Measurements from ENCODE around the gene HIP1R. TPM values are rescaled to one million over a fixed set of nuclear protein-coding genes. Genes with fewer than 3 reads are reported as not detected.

HIP1R gene
- total and polyA plus RNA-seq, 2 of the 13 experiments (the other 11 are each of a cell fraction or from before 2014, with no cell fraction given) = 18.4 to 25.5 TPM

GRCh38 chr12:122852336-122853275 lies 17.3 kb downstream of the HIP1R start (continued):
- TF ChIP-seq, protein P1, sequence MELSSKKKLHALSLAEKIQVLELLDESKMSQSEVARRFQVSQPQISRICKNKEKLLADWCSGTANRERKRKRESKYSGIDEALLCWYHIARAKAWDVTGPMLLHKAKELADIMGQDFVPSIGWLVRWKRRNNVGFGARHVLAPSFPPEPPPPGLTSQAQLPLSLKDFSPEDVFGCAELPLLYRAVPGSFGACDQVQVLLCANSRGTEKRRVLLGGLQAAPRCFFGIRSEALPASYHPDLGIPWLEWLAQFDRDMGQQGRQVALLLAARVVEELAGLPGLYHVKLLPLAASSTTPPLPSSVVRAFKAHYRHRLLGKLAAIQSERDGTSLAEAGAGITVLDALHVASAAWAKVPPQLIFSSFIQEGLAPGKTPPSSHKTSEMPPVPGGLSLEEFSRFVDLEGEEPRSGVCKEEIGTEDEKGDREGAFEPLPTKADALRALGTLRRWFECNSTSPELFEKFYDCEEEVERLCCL (CRISPR knock-in tag; IDR thresholded peaks at IDR 0.05; ENCODE audit: borderline replicate concordance) = no peak
- TF ChIP-seq CHD4 (IDR thresholded peaks at IDR 0.05; ENCODE audit: borderline replicate concordance, low read length) = no peak
- TF ChIP-seq, protein P2, sequence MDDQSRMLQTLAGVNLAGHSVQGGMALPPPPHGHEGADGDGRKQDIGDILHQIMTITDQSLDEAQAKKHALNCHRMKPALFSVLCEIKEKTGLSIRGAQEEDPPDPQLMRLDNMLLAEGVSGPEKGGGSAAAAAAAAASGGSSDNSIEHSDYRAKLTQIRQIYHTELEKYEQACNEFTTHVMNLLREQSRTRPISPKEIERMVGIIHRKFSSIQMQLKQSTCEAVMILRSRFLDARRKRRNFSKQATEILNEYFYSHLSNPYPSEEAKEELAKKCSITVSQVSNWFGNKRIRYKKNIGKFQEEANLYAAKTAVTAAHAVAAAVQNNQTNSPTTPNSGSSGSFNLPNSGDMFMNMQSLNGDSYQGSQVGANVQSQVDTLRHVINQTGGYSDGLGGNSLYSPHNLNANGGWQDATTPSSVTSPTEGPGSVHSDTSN (CRISPR knock-in tag; IDR thresholded peaks at IDR 0.05; ENCODE audit: borderline replicate concordance) = no peak
- no peak for TF ChIP-seq SUZ12 (IDR thresholded peaks at IDR 0.05; ENCODE audit: low read depth, low read length)

DNA sequence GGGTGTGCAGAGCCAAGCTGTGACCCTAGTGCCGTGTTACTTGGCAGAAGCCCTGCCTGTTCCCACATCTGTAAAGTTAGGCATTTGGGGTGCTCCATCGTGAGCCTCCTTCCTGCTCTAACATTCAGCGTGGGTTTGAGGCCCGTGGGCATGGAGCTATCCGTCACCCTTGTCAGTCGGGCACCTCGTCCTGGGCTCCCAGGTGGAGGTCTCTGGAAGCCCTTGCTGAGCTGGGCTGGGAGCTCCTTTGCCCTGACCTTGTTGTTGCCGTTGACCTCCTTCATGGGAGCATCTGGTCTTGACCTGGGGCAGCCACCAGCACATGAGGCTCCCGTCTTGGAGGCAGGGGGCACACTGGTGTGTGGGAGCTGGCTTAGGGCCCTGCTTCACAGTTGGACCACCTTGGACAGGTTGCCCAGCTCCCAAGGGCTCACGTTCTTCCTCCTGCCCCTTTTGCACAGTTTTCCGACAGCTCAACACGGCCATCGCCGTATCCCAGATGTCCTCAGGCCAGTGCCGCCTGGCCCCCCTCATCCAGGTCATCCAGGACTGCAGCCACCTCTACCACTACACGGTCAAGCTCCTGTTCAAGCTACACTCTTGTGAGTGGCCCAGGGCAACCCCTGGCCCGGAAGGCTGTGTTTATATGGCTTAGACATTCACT lies 18.5 kb downstream of the HIP1R start:
- in situ Hi-C loops (cut with HindIII; ENCODE audit: extremely low pct_ligation_motif_present, low pct_unique_long_range_greater_than_20kb) (loop anchor here (25.0 kb wide), 1 partner anchor 384 kb away; the partner anchor contains the start of genes MPHOSPH9 and MTRFR), intact Hi-C loops (cut with micrococcal nuclease; ENCODE audit: unreplicated experiment) (no loop called here)
- ChIA-PET POLR2A (no interaction called here), CTCF (ENCODE audit: low intra/inter-chr PET ratio, low total read pairs) (no interaction called here)
- peaks cover 0 to 7% of the 10 kb centered on the region in 2 experiments; a peak in 1 of 5 replicates for H3K36me3 ChIP-seq (replicated peaks in 1 of 2; ENCODE audit: control insufficient read depth in 1 of 2, insufficient read depth in 2 of 2, low read length in 2 of 2)
- no peaks in the 10 kb centered on the region for H3K79me2 ChIP-seq (ENCODE audit: insufficient read depth, low read length)
- FAIRE-seq (no peak), ATAC-seq (no peak), DNase-seq (ENCODE audit: low spot score) (no peak)
- no peak overlapping the region for H3K4me2 ChIP-seq (ENCODE audit: low read depth, low read length)
- no peak overlapping the region for H3K27ac ChIP-seq (ENCODE audit: extremely low read length, insufficient read depth, low read length)
- no peaks in the 10 kb centered on the region for H4K20me1 ChIP-seq (ENCODE audit: insufficient read depth, low read length)
- H3K9ac ChIP-seq (ENCODE audit: insufficient read depth, low read depth, low read length) = no peak overlapping the region
- no TSS peak for BruUV-seq (replicated peaks)
- no peak overlapping the region for H2AFZ ChIP-seq (ENCODE audit: low read length)
- WGBS (ENCODE audit: low lambda C conversion rate) = 95% methylated on average over 14 of the region's 17 CpGs
- H3K4me1 ChIP-seq (ENCODE audit: insufficient read depth, low read length) = peaks cover 12% of the 10 kb centered on the region
- no peaks in the 10 kb centered on the region for H3K9me3 ChIP-seq (ENCODE audit: low read length)
- H3K4me3 ChIP-seq (replicated peaks in 1 of 3; ENCODE audit: insufficient read depth in 1 of 3, low read depth in 2 of 3, low read length in 3 of 3) = no peak overlapping the region
- TF ChIP-seq GTF2F1 (IDR thresholded peaks at IDR 0.05; ENCODE audit: low read length) (no peak), REST (IDR thresholded peaks at IDR 0.05; ENCODE audit: borderline replicate concordance in 1 of 2, low read depth in 1 of 2, low read length in 2 of 2) (no peak), ZNF138 (CRISPR knock-in tag; IDR thresholded peaks at IDR 0.05; ENCODE audit: low read depth) (no peak), ZNF772 (CRISPR knock-in tag; IDR thresholded peaks at IDR 0.05) (no peak)
- no peaks in the 10 kb centered on the region for H3K27me3 ChIP-seq (ENCODE audit: control insufficient read depth in 1 of 2, insufficient read depth in 2 of 2, low read length in 2 of 2)

Data from HepG2 (cell line).